GM19468 (cell line): Measurements from ENCODE around the gene MCF2L.
"Not testable (repeated sequence)": the region's sequence is repeated elsewhere in the genome, so short reads cannot be mapped to it uniquely, and the experiment has no call there.

Experiments used
- ATAC-seq: cut with Tn5 transposase; IDR thresholded peaks from one replicate; pipeline ENCODE4 v1.9.1; 2021; ENCODE audit warnings: mild to moderate bottlenecking, moderate library complexity, moderate number of reproducible peaks; ENCODE audit not compliant: unreplicated experiment; ENCODE audit errors: extremely low read depth

The MCF2L gene

DNA sequence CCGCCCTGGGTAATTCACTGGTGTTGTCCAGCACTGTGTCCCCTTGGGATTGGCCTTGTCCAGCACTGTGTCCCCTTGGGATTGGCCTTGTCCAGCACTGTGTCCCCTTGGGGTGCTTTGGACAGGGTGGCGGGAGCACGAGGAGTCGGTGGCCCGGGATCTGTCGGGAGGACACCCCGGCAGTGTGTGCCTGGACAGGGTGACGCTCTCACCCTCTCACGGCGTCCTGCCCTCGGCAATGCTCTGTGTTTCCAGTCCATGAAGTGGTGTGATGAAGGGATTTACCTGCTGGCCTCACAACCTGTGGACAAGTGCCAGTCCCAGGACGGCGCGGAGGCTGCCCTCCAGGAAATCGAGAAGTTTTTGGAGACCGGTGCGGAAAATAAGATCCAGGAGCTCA lies 106.7 kb downstream of the MCF2L start:
- no peak for ATAC-seq

DNA sequence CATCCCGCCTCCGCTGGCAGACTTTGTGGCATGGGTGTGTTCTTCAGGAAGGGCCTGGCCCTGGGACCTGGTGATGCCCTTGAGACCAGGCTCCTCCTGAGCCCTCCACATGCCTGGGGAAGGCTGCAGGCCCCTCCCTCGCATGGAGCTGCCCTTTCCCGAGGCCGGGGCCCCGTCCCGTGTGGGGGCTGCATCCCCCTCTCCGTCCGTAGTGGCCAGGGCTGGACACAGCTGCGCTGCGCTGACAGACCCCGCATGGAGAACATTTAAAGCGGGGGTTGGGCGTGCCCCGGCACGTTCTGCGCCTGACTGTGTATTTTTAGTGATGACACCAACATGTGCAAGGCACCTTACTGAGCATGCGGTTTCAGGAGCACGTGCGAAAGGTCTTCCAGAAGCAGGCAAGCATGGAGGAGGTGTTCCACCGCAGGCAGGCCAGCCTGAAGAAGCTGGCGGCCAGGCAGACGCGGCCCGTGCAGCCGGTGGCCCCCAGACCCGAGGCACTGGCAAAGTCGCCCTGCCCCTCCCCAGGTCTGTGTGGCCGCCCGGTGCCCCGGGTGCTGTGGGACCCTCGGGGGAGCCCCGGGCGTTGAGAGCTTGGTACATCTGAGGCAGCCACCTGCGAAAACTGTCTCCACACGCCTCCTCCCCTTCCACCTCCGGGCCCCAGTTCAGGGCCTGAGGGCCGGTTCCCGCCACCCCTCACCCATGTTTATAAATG lies 107.8 kb downstream of the MCF2L start:
- no peak for ATAC-seq

DNA sequence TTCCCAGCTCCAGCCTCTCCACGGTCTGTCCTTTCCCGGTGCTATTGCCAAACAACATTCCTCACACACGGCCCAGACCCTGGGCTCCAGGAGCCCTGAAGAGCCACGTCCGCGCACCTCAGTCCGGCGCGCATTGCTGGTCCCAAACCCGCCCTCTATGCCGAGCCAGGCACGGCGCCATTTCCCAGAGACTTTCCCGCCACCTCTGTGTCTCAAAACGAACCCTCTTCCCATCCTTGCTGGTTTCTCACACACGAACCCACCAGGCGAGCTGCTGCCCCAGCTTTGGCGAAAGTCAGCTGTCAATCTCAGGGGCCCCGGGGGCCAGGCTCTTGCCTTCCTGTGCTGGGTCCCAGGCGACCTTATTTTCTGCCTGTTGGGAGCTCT lies 108.5 kb downstream of the MCF2L start:
- ATAC-seq, result no peak

DNA sequence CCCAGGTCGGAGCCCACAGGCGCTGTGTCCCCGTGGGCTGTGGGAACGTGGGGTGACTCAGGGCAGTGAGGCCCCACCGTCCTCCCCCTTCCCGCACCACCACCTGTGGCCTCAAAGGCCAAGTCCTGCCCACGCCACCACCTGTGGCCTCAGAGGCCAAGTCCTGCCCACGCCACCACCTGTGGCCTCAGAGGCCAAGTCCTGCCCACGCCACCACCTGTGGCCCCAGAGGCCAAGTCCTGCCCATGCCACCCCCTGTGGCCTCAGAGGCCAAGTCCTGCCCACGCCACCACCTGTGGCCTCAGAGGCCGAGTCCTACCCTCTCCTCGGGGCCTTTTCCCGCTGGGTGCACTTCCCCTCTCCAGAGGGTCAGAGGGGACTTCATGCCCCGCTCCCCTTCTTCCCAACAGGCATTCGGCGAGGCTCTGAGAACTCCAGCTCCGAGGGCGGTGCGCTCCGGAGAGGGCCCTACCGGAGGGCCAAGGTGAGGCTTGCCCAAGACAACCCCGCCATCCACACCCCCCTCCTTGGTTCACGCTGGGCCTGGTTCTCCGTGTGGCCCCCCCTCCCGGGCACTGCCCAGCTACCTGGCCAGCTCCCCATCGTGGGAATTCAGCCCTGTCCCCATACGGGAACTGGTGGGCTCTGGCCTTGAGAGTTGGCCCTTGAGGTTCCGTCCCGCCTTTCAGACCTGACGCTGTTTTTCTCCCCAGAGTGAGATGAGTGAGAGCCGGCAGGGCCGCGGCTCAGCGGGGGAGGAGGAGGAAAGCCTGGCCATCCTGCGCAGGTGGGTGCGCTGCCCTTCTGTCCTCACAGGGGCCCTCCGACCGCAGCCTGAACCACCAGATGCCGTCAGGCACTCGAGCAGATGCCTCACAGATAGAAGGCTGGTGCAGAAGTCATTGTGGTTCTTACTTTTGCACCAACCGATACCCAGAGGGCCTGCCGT lies 109.2 kb downstream of the MCF2L start:
- no peak for ATAC-seq

DNA sequence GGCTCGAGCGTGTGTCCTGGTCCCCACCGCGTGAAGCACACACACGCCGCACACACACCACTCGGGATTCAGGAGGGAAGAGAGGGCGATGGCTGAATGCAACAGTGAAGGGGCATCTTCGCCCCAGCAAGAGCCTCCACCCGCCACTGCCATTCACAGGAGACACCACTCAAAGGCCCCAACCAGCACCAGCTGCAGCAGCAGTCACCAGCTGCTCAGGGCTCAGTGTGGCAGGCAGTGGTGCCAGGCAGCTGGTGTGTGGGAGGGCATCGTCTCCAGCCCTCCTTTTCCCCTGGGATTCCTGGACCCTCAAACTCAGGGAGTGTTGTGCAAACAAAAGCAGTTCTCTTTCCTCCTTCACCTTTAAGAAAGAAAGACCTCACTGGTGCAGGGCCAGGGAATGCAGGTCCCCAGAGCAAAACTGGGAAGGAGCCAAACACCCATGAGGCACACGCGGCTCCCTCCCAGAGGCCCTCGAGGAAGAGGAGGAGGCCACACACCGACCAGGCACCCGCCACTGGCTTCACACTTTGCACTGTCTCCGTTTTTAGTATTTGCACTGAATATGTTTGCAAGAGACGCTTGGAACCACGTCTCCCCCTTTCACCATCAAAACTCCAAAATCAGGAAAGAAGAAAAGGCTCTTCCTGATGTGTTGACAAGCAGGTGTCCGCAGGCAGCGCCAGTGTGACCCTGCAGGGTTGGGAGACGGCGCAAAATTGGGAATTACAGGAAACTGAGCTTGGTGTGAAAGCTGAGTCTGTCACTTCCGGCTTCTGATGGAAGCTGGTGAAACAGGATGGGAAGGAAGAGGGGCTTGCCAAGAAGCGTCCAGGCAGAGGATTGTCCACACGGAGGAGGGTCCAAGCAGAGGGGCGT lies 110.1 kb downstream of the MCF2L start:
- ATAC-seq, result no peak

DNA sequence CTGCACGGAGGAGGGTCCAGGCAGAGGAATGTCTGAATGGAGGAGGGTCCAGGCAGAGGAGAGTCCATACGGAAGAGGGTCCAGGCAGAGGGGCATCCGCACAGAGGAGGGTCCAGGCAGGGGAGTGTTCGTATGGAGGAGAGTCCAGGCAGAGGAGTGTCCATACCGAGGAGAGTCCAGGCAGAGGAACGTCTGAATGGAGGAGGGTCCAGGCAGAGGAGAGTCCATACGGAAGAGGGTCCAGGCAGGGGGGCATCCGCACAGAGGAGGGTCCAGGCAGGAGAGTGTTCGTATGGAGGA lies 110.7 kb downstream of the MCF2L start:
- ATAC-seq, result not testable (repeated sequence)

DNA sequence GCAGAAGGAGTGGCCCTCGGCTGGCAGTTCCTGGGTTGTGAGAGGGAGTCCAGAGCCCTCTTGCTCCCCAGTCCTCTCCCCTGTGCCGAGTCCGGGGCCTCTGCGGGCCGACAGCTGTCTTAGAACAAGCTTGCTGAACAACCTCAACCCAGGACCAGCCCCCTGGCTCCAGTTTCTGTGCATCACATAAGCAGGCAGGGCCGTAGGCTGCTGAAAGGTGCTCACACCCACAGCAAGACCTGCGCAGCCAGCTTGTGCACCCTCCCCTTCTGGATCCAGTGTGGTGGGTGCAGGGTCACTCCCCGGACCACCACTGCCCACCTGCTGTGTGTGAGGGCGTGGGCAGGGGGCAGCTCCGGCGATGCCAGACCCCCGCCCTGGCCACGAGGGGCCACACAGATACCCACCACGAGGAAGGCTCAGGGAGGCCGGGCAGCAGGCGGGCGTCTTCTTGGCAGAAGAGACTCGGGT lies 111.4 kb downstream of the MCF2L start:
- no peak for ATAC-seq

DNA sequence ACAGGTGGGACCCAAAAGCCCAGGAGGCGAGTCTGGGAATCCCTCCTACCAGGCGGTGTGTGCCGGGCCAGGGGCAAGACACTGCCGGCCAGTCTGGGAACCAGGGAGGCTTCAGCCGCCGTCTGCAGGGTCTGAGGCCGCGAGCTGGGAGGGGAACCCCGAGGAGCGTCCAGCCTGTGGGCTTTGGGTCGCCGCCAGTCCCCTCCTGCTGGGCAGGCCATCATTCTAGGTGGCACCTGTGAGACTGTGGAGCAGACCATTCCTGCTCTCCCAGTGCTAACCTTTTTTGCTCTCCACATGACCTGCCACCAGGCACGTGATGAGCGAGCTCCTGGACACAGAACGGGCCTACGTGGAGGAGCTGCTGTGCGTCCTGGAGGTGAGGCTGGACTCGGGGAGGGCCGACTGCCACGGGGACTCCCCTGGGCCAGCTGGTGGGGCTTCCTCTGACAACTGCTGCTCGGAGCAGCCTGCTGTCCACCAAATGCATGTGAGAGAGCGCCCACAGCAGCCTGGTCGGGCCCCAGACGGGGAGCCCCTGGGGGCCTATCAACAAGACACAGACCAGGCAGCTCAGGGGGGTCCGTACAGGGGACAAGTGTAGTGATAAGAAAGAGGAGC lies 112.0 kb downstream of the MCF2L start:
- no peak for ATAC-seq

DNA sequence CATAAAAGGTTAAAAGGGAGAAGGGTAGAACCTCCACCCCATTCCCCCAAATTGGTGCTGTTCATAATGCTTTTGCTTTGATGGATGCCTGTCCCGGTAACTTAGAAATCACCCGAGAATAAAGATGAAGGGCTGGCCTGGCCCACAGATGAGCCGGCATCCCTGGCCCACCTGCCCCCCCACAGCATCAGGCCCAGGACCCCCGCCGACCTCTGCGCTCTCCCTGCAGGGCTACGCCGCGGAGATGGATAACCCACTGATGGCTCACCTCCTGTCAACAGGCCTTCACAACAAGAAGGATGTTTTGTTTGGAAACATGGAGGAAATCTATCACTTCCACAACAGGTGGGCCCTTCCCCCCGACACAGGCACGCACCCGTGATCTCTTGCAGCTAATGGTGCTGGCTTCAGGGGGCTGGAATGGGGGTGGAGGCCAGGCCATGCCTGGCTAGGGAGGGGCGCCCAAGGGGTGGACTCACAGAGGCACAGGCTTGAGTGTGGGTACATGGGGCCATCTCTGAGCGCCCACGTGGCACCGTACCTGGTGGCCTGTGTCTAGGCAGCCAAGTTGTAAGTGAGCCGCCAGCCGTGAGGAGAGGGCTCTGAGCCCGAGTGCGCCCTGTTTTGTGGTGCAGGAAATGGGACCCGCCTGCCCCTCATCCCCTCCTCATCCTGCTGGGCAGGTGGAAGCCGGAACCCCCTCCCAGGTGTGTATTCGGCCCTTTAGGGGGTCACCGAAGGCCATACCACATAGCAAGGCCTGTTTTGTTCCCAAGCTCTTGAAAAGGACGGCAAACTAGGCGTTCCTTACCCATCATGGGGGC lies 113.4 kb downstream of the MCF2L start:
- ATAC-seq, result no peak

DNA sequence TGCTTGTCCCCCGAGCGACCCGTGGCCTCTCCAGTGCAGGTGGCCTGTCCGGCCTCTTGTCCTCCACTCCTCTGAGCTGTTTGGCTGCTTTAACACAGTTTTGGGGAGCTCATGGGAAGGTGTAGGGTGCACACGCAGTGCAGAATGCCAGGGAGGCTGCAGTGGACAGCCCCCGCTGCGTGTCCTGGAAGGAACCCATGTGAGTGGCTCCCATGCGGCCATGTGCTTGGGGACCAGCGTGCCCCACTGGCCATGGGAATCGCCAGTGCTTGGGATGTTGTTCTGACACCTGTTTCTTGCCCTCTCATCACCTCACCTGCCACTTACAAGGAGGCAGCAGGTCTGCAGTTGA lies 114.0 kb downstream of the MCF2L start:
- ATAC-seq, result no peak

DNA sequence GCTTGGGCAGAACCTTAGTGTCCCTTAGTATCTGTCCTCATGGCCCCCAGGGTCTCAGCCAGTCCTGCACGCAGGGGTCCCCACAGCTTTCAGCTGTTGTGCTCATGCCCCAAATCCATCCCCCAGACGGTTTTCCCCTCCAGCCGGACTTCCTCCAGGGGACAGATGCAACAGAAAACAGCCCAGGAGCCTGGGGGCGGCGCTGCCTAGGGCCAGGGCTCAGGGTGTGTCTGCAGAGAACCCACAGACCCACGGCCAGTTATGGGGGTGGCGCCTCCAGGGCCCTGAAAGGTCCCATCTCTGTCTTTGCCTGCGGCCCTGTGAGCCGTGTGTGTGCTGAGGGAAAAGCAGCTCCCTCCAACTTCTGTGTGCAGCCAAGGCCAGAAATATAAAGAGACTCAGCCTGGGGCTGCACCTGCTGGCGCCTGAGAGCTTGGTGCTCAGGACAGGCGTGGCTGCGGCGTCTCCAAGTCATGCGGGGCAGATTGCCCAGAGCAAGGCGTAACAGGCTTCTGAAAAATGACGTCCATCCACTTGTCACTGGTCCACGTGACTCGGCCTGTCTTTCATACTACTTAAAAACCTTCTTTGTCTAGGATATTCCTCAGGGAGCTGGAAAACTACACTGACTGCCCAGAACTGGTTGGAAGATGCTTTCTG lies 114.5 kb downstream of the MCF2L start:
- no peak for ATAC-seq

DNA sequence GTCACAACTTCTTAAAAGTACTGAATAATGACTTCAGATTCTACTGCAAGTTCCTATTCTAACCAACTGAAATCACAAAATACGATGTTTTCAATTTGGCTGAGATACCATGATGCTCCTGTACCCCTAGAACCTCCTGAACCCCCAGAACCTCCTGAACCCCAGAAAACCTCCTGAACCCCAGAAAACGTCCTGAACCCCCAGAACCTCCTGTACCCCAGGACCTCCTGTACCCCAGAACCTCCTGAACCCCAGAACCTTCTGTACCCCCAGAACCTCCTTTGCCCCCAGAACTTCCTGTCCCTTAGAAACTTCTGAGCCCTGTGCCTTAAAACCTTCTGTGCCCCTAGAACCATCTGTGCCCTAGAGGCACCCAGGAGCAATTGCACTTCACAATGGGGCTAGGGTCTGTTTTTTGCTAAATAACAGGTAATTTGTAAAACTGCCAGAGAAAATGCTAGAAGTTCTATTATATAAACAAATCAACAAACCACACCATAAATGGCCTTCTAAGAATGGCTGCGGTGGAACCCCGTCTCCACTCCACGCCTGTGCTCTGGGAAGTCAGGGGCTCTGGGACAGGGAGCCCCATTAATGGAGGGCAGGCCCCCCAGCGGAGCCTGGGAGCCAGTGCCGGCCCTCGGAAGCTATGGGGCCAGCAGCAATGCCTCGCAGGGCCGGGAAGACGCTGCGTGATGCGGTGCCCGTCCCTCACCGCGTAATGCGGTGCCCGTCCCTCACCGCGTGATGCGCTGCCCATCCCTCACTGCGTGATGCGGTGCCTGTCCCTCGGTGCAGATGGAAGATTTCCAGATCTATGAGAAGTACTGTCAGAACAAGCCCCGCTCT lies 115.3 kb downstream of the MCF2L start:
- no peak for ATAC-seq

DNA sequence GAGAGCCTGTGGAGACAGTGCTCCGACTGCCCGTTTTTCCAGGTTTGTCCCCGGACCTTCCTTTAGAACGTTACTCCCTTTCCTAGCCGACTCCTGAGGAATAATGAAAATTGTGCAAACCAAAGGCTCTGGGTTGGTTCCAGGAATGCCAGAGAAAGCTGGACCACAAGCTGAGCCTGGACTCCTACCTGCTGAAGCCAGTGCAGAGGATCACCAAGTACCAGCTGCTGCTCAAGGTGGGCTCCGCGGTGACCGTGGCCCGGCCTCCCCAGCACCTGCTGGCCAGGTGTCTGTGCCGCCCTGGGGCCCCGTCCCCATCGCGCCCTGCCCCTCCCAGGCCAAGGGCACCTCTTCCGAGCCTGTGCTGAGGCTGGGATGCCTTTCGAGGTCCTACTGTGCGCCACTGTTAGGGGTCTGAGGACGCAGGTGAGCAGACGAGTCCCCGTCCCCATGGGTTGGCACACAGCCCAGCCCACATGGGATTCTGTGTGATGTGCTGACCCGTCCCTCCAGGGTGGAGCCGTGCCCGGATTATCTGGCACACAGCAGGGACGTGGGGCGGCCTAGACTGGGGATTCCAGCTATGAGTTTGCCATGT lies 116.0 kb downstream of the MCF2L start:
- no peak for ATAC-seq

DNA sequence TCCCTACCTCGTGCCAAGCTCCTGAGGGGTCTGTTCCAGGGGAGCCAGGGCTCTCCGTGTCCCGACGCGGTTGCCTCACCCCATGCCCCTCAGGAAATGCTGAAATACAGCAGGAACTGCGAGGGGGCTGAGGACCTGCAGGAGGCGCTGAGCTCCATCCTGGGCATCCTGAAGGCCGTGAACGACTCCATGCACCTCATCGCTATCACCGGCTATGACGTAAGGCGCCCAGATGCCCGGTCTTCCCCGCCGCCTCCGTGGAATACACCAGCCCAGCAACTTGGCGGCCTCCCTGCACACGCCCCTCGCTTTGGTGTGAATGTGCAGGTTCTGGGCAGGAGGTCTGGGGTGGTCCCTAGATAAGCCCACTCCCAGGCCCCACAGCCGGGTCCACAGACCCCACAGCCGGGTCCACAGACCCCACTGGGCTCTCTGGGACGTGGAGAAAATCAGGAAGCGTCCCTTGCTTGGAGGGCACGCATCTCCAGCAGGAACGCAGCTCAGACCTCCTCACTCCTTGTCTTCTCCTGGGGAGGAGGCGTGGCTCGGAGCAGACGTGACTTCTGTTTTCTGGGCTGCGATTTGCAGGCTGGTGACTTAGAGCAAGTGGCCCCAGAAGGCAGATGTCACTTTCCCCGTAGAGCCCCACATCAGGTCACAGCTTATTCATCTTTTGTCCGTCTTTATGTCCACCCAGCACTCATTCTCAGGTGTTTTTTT lies 117.2 kb downstream of the MCF2L start:
- no peak for ATAC-seq

DNA sequence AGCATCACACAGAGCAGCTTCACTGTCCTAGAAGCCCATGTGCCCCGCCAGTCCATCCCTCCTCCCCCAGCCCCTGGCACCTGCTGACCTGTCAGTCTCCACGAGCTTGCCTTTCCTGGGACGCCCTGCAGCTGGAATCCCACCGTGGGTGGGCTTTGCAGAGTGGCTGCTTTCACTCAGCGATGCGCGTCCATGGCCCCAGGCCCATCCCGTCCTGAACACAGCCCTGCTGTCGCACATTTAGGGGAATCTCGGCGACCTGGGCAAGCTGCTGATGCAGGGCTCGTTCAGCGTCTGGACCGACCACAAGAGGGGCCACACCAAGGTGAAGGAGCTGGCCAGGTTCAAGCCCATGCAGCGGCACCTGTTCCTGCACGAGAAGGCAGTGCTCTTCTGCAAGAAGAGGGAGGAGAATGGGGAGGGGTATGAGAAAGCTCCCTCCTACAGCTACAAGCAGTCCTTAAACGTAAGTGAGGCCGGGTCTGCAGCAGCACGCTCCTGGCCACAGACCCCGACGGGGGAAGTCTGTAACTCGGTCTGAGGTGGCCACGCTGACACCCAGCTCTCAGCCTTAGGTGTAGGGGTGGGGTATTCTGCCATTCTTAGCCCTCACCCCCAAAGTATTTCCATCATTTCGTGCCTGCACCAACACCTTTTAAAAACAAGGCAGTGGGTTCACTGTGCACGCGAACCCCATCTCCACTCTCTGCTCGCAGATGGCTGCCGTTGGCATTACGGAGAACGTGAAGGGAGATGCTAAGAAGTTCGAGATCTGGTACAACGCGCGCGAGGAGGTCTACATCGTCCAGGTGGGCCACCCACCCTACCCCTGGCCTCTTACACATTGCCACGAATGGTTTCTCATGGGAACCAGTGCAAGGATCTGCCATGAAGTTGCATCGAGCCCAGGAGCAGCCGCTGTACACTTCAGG lies 118.2 kb downstream of the MCF2L start:
- no peak for ATAC-seq
